Suprapubic skin (tissue), 4 donors: ENCODE measurements around the gene ERGIC1.

Experiments used
- EP300 ChIP-seq: sonication (generic); formaldehyde crosslinking; IDR thresholded peaks from one replicate; pipeline ENCODE4 v1.6.1; 2017; ENCODE audit warnings: antibody characterized with exemption
- POLR2A ChIP-seq, 2 donors: fragments of 450-650 bp; IDR thresholded peaks; one replicate each; pipeline ENCODE4 v1.6.1; 2017; ENCODE audit warnings: antibody characterized with exemption in 2 of 2, mild to moderate bottlenecking in 2 of 2, moderate library complexity in 2 of 2
- POLR2AphosphoS5 ChIP-seq, 3 donors: sonication (generic); formaldehyde crosslinking; IDR thresholded peaks; one replicate each; pipeline ENCODE4 v1.6.1; 2017; ENCODE audit warnings: antibody characterized with exemption in 3 of 3
- TF ChIP-seq, protein P1 (sequence below), 2 donors: fragments of 200-600 bp in 1 of 2; fragments of 450-650 bp in 1 of 2; sonication (generic) in 1 of 2; IDR thresholded peaks; one replicate each; pipeline ENCODE4 v1.5.1; 2016 to 2019; ENCODE audit warnings: antibody characterized with exemption in 2 of 2, mild to moderate bottlenecking in 1 of 2, moderate library complexity in 1 of 2

DNA sequence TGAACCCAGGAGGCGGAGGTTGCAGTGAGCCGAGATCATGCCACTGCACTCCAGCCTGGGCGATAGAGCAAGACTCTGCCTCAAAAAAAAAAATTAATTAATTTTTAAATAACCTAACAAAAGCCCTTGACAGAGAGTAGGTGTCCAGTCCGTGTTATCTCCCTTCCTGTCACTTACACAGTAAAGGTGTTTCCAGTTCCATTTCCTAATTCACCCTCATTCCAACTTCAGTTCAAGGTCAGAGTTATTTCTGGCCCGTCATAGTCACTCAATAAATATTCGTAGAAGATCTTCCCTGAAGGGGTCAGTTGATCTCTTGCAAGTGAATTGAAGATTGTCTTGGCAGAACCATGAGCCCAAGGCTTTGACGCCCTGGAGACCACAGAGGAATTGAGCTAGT is 16.4 kb upstream of the ERGIC1 start:
- TF ChIP-seq, protein P1, sequence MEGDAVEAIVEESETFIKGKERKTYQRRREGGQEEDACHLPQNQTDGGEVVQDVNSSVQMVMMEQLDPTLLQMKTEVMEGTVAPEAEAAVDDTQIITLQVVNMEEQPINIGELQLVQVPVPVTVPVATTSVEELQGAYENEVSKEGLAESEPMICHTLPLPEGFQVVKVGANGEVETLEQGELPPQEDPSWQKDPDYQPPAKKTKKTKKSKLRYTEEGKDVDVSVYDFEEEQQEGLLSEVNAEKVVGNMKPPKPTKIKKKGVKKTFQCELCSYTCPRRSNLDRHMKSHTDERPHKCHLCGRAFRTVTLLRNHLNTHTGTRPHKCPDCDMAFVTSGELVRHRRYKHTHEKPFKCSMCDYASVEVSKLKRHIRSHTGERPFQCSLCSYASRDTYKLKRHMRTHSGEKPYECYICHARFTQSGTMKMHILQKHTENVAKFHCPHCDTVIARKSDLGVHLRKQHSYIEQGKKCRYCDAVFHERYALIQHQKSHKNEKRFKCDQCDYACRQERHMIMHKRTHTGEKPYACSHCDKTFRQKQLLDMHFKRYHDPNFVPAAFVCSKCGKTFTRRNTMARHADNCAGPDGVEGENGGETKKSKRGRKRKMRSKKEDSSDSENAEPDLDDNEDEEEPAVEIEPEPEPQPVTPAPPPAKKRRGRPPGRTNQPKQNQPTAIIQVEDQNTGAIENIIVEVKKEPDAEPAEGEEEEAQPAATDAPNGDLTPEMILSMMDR (IDR thresholded peaks at IDR 0.05): no peak
- no peak for TF ChIP-seq POLR2A (IDR thresholded peaks at IDR 0.05)
- no peak for TF ChIP-seq POLR2AphosphoS5 (IDR thresholded peaks at IDR 0.05)
- no peak for TF ChIP-seq EP300
